MM.1S (cell line): ENCODE results near the gene PAPSS2.

ENCODE experiments used
- DNase-seq: peaks from one replicate; pipeline ENCODE4 v3.0.0-alpha.2; 2015
- H2AFZ ChIP-seq: fragments of 300-600 bp; sonication (generic); 2 replicates; pipeline ENCODE4 v1.6.0; 2016; ENCODE audit warnings: antibody characterized with exemption, low read length
- H3F3A ChIP-seq: fragments of 300-600 bp; sonication (generic); 2 replicates; pipeline ENCODE4 v1.6.1; 2016; ENCODE audit warnings: mild to moderate bottlenecking, antibody characterized with exemption, low read length, moderate library complexity, mixed read lengths; ENCODE audit not compliant: insufficient read depth
- H3K27ac ChIP-seq: fragments of 300-600 bp; sonication (generic); 2 replicates; pipeline ENCODE4 v1.5.1; 2016; ENCODE audit warnings: mild to moderate bottlenecking, low read length
- H3K27me3 ChIP-seq: fragments of 300-600 bp; sonication (generic); replicated peaks from 2 replicates; pipeline ENCODE4 v1.6.0; 2016; ENCODE audit warnings: low read length; ENCODE audit not compliant: insufficient read depth
- H3K36me3 ChIP-seq: fragments of 300-600 bp; sonication (generic); replicated peaks from 2 replicates; pipeline ENCODE4 v1.6.1; 2016; ENCODE audit warnings: mild to moderate bottlenecking, low read length, mixed read lengths; ENCODE audit not compliant: insufficient read depth
- H3K4me1 ChIP-seq: fragments of 300-600 bp; sonication (generic); 2 replicates; pipeline ENCODE4 v1.6.1; 2016; ENCODE audit warnings: low read length, mixed read lengths
- H3K4me2 ChIP-seq: fragments of 300-600 bp; sonication (generic); 2 replicates; pipeline ENCODE4 v1.6.0; 2016; ENCODE audit warnings: low read depth, low read length
- H3K4me3 ChIP-seq: fragments of 300-600 bp; sonication (generic); 2 replicates; pipeline ENCODE4 v1.5.1; 2016; ENCODE audit warnings: low read length, mixed read lengths
- H3K79me2 ChIP-seq: fragments of 300-600 bp; sonication (generic); 2 replicates; pipeline ENCODE4 v1.6.1; 2016; ENCODE audit warnings: mixed run types, low read length, mixed read lengths
- H3K9ac ChIP-seq: fragments of 300-600 bp; sonication (generic); 2 replicates; pipeline ENCODE4 v1.6.1; 2016; ENCODE audit warnings: low read length, mixed read lengths
- H3K9me2 ChIP-seq: fragments of 300-600 bp; sonication (generic); replicated peaks from 2 replicates; pipeline ENCODE4 v1.6.1; 2016; ENCODE audit warnings: mild to moderate bottlenecking, low read length, mixed read lengths; ENCODE audit not compliant: insufficient read depth
- H3K9me3 ChIP-seq: fragments of 300-600 bp; sonication (generic); replicated peaks from 2 replicates; pipeline ENCODE4 v1.6.1; 2016; ENCODE audit warnings: mild to moderate bottlenecking, low read length, mixed read lengths; ENCODE audit not compliant: insufficient read depth
- H4K20me1 ChIP-seq: fragments of 300-600 bp; sonication (generic); 2 replicates; pipeline ENCODE4 v1.6.1; 2016; ENCODE audit warnings: mild to moderate bottlenecking, low read length, moderate library complexity, mixed read lengths; ENCODE audit not compliant: insufficient read depth
- CTCF ChIP-seq: fragments of 300-600 bp; sonication (generic); IDR thresholded peaks from 2 replicates; pipeline ENCODE4 v1.5.1; 2016; ENCODE audit warnings: antibody characterized with exemption, low read length, mixed read lengths
- EZH2 ChIP-seq: fragments of 300-600 bp; sonication (generic); optimal IDR thresholded peaks from 2 replicates; pipeline ENCODE3; 2017; ENCODE audit warnings: low read depth, mild to moderate bottlenecking, antibody characterized with exemption, low read length, mixed read lengths
- EZH2phosphoT487 ChIP-seq: fragments of 300-600 bp; sonication (generic); IDR thresholded peaks from 2 replicates; pipeline ENCODE4 v1.6.1; 2018; ENCODE audit warnings: antibody characterized with exemption, low read length

PAPSS2 gene

GRCh38 chr10:87675396-87676376 is 16.0 kb downstream of the PAPSS2 start:
- no peaks in the 10 kb centered on the region for H3K27me3 ChIP-seq
- H4K20me1 ChIP-seq = no peaks in the 10 kb centered on the region
- no peak overlapping the region for H2AFZ ChIP-seq
- H3K4me3 ChIP-seq = no peak overlapping the region
- no peak overlapping the region for H3K4me2 ChIP-seq
- DNase-seq = no peak
- H3K9me2 ChIP-seq = no peaks in the 10 kb centered on the region
- no peak overlapping the region for H3K27ac ChIP-seq
- H3K9me3 ChIP-seq = no peaks in the 10 kb centered on the region
- TF ChIP-seq EZH2phosphoT487 (no peak), CTCF (no peak), EZH2 (no peak)
- no peaks in the 10 kb centered on the region for H3F3A ChIP-seq
- no peaks in the 10 kb centered on the region for H3K36me3 ChIP-seq
- no peaks in the 10 kb centered on the region for H3K79me2 ChIP-seq
- no peak overlapping the region for H3K9ac ChIP-seq
- H3K4me1 ChIP-seq = no peaks in the 10 kb centered on the region

GRCh38 chr10:87677595-87677994 is 17.9 kb downstream of the PAPSS2 start:
- no peaks in the 10 kb centered on the region for H3K9me3 ChIP-seq
- H3F3A ChIP-seq = no peaks in the 10 kb centered on the region
- no peaks in the 10 kb centered on the region for H3K4me1 ChIP-seq
- TF ChIP-seq EZH2 = no peak
- no peak for TF ChIP-seq CTCF
- TF ChIP-seq EZH2phosphoT487 = no peak
- no peak for DNase-seq
- no peaks in the 10 kb centered on the region for H3K79me2 ChIP-seq
- no peaks in the 10 kb centered on the region for H3K9me2 ChIP-seq
- no peaks in the 10 kb centered on the region for H3K36me3 ChIP-seq
- no peak overlapping the region for H3K4me2 ChIP-seq
- H2AFZ ChIP-seq = no peak overlapping the region
- no peaks in the 10 kb centered on the region for H4K20me1 ChIP-seq
- H3K27ac ChIP-seq = no peak overlapping the region
- no peaks in the 10 kb centered on the region for H3K27me3 ChIP-seq
- no peak overlapping the region for H3K9ac ChIP-seq
- no peak overlapping the region for H3K4me3 ChIP-seq

- no peak for DNase-seq
- no peak overlapping the region for H2AFZ ChIP-seq
- H3K36me3 ChIP-seq = no peaks in the 10 kb centered on the region
- no peak overlapping the region for H3K27ac ChIP-seq
- no peaks in the 10 kb centered on the region for H3F3A ChIP-seq
- TF ChIP-seq EZH2 = no peak
- TF ChIP-seq CTCF = no peak
- TF ChIP-seq EZH2phosphoT487 = no peak
- no peaks in the 10 kb centered on the region for H3K9me3 ChIP-seq
- no peaks in the 10 kb centered on the region for H3K27me3 ChIP-seq
- H3K9me2 ChIP-seq = no peaks in the 10 kb centered on the region
- no peak overlapping the region for H3K4me2 ChIP-seq
- H3K4me1 ChIP-seq = no peaks in the 10 kb centered on the region
- H3K9ac ChIP-seq = no peak overlapping the region
- no peaks in the 10 kb centered on the region for H4K20me1 ChIP-seq
- no peaks in the 10 kb centered on the region for H3K79me2 ChIP-seq
- no peak overlapping the region for H3K4me3 ChIP-seq
These were observed 18.6 kb downstream of the PAPSS2 start for GRCh38 chr10:87678302-87678701.
